Muscle of arm (tissue), 12 donors: ENCODE data around the gene SCT. TPM values are rescaled to one million over a fixed set of nuclear protein-coding genes. Genes with fewer than 3 reads are reported as not detected.

Source experiments
- DNase-seq: peaks from one replicate; pipeline ENCODE4 v3.0.0-alpha.2; 2013
- polyA plus RNA-seq, 12 donors: library from polyadenylated mRNA; unstranded; fragments of 120-200 nt; gene quantifications; one replicate each; pipeline ENCODE4 v1.2.1, GENCODE V29; 2013; ENCODE audit not compliant: insufficient read length in 12 of 12

The SCT gene
- polyA plus RNA-seq, 12 donors, result 17.6 to 109 (median 52.1) TPM; not detected in 2

GRCh38 chr11:624705-625635, 2.0 kb downstream of the SCT start, which contains the start of gene CDHR5:
TSS of gene CDHR5 (minus strand) at chr11:624955. CDS start at chr11:624902, 53 bp downstream.
- DNase-seq, result no peak

DNA sequence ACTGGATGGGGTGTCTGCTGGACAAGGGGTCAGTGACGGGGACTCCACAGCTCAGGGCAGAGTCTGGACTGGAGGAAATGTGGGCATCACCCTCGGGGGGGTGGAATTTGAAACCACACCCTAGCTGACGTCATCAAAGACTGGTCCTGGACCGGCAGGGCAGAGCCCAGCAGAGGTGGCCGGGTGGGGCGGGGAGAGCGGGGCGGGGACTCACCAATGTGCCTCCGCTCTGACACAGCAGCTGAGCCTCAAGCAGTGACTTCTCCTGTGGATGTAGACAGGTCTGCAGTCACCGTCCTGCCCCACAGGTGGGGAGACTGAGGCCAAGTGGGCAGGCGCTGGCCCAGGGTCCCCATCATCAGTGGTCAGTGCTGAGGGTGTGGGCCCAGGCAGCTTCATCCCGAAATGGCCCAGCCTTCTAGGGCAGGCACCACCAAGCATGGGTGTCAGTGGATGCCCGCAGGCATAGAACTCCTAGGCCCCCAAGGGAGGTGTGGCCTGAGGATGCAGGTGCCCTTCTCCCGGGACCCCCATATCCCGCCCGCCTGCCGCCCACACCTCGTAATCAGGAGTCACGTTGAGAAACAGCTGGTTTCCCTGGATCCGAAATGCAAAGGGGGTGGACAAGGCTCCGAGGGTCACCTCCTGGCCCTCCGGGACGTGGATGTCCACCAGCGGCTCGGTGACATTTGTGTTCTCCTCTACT, 2.8 kb downstream of the SCT start:
- DNase-seq, result no peak

DNA sequence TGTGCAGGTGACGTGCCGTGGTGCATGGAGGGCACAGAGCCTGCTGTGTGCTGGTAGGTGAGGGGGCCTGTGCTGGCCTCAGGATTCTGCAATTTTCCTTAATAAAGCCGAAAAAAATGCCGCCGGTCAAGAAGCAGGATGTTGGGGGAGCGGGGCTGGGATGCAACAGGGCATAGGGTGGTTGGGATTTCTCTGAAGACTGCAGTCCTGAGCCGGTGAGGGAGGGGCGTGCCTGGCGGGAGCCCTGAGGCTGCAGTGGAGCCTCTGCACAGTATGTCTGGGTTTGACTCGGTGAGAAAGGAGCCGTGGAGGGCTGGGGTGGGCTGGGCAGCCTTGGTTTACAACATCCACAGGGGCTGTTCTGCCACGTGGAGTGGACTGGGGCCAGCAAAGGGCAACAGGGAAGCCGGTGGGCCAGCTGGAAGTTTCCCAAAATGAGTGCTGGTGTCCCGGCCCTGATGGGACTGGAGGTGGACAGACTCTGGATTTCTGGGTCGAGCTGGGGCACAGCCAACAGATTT, 3.6 kb downstream of the SCT start:
- no peak for DNase-seq

DNA sequence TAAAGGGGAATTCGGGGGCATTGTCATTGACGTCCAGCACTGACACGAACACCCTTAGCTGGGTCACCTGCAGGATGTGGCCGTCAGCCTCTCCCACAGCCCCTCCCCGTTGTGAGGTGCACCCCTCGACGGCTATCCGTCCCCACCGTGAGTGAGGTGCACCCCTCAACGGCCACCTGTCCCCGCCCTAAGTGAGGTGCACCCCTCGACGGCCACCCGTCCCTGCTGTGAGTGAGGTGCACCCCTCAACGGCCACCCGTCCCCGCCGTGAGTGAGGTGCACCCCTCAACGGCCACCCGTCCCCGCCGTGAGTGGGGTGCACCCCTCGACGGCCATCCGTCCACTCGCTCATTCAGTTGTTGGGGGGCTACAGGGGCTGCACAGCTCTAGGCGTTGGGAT, 5.1 kb downstream of the SCT start:
- DNase-seq, result no peak

DNA sequence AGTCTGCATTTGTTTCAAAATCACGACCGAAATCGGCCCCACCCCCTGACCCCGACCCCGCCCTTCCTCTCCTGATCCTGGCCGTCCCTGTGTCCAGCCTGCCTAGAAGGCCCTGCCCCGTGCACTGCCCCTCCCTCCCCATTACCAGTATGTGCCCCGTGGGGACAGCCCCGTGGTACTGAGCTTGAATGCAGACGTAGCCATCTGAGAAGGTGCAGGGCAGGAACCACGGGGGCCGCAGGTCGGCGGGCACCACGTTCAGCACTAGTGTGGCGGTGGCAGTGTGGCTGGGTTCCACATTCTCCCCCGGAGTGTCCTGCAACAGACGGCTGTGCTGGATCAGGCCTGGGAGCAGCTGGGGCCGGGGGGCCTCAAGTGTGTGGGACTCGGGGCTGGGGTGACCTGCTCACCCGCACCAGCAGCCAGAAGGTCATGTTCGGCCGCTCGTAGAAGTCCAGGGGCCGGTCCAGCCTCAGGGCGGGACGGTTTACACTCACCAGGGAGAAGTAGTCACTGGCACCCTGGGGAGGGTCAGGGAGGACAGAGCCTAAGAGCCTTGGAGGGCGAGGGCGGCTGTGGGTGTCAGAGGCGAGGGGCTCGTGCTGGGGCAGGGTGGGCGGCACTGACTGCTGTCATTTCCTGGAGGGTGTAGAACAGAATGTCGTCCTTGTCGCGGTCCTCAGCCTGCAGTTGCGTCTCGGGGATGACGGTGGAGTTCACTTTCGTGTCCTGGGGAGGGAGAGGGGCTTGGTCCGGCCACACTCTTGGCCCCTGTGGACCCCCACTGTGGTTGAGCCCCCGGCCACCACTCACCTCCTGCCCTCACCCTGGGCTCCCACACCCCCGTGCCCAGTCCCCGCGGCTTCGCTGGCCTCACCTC, 5.8 kb downstream of the SCT start:
- no peak for DNase-seq

DNA sequence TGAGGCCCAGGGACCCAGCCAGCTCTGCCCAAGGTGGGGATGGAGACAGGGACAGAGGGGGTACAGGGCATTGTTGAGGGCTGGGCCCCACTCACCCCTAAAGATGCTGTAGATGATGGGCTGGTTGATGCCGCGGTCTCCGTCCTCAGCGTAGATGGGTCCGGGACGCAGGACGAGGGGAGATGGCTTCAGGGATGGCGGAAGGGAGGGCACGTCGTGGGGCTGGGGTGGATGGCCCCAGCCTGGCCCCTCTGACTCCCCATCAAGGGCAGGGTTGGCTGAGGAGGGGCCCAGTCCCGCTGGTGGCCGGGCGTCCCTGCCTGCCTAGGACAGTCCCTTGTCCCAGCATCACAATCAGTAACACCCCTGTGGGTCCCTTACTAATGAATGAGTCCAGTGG, 6.8 kb downstream of the SCT start:
- DNase-seq, result no peak

- DNase-seq, result no peak
Measured at GRCh38 chr11:619628-620050, 7.3 kb downstream of the SCT start.

DNA sequence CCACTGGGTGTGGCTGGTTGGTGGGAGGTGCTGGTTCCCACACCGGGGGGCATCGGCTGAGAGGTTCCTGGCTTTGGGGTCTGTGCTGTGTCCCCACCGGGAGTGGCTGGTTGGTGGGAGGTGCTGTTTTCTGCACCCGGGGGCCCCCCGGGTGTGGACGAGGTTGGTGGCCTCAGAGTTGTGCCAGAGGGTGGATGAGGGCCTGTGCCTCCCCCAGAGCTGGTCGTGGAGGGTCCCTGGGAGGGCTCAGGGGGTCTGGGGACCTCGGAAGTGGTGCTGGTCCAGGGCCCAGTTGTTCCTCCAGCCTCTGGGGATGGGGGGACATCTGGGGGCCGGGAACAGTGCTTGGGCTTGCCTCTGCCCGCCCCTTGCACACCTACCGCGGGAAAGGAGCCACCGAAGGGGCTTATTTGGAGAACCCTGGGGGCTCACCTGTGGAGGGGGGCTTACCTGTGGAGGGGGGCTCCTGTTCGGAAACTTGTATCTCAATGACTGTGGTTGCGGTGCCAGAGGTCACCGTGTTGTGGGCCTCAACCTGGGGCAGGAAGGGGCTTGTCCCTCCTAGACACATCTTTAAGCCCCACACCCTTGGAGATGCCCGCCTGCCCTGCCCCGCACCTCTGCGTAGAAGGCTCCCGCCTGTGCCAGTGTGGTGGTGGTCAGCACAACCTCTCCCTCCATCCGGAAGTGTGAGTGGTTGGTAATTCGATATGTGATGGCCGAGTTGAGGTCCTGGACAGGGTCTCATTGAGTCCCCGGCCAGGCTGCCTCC, 7.9 kb downstream of the SCT start:
- DNase-seq, result no peak

DNA sequence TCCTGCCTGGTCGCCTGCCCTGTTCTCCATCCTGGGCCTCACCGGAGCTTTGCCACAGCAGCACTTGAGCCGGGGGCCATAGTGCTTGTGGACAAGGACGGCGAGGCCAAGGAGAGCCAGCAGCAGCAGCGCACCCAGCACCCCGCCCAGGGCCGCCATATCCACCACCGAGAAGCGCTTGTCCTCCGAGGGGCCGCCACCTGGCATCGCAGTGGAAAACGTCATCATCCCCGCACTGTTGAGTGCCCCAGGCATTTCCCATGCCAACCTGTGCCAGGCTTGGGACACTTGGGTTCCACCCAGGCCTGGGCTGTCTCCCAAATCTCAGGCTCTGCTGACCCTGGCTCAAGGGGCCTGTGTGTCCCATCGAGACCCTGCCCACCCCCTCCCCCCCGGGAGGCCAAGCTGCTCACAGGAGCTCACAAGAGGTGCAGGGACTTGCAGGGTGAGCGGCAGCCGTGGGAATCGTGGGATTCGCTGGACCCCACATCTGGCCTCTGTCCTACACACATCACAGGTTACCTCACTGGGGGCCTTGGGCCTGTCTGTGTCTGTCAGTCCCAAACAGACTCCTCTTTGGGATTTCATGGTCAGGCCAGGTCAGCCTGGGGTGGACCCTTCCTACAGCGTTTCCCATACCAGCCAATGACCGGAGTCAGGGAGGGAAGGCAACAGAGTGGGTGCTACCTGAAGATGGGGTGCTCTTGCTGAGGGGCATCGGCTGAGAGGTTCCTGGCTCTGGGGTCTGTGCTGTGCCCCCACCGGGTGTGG, 8.9 kb downstream of the SCT start:
- no peak for DNase-seq

GRCh38 chr11:617199-617911, 9.6 kb downstream of the SCT start:
- DNase-seq, result no peak

- DNase-seq, result no peak
Measured at GRCh38 chr11:616320-617198, 10.4 kb downstream of the SCT start.

DNA sequence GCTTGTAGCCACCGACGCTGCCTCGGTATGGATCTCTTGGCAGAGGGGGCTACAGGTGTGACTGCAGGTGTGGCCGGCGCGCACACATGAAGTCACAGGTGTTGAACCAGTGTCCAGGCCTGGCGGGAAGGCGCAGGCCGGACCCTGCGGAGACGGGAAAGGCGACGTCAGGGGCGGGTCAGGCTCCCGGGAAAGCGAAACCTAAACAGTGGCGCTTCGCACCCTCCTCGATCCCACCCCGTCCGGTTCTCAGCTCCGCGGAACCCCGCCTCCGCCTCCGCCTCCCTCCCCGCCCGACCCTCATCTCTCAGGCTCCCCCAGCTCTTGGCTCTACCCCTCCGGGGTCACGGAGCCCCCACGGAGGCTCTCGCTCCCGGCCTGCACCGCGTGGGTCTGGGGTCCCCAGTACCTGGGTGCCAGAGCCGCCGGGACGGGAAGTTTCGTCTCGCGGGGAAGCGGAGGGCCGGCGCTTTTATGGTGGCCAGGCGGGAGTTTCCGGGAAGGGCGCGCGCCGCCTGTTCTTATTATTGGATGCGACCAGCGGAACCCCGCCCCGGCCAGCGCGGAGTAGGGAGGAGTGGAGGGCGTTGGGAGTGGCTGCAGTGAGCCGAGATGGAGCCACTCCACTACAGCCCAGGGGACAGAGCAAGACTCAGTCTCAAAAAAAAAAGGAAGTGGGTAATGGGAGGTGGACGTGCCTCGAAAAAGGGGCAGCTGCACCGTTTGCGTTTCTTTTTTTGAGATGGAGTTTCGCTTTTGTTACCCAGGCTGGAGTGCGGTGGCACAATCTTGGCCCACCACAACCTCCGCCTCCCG, 11.3 kb downstream of the SCT start, which contains the start of gene IRF7:
Gene IRF7 (minus strand): TSS at position 447 of the 816 bp plus-strand sequence. CDS start 586 bp downstream, outside the sequence.
- DNase-seq, result peak; percentile 94

- DNase-seq, result no peak
Measured at GRCh38 chr11:614623-615503, 12.1 kb downstream of the SCT start.

- DNase-seq, result no peak
Measured at GRCh38 chr11:614021-614622, 12.9 kb downstream of the SCT start.

DNA sequence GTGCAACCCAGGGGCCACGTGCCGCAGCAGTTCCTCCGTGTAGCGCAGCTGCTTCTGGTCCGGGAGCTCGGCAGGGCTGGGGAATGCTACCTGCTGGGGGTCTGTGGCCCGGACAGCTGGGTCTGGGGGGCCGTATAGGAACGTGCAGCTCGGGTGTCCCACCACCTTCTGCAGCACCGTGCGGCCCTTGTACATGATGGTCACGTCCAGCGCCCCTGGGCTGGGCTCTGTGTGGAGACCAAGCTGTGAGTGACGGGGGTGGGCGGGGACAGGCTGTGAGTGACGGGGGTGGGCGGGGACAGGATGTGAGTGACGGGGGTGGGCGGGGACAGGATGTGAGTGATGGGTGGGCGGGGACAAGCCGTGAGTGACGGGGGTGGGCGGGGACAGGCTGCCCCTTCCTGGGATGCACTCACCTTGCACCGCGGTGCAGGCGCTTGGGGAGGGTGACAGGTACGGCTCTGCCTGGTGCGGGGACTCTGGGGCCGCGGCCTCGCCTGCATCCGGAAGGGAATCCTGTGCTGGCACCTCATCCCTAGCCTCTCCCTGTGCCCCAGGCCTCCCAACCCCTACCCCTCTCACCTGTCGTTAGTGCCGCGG, 13.5 kb downstream of the SCT start:
- no peak for DNase-seq
